SJCRH30 (cell line): ENCODE measurements around the gene CTSK. TPM values are rescaled to one million over a fixed set of nuclear protein-coding genes. Genes with fewer than 3 reads are reported as not detected.

Experiments
- DNase-seq, 2 experiments: peaks; one replicate each; pipeline ENCODE4 v3.0.0-alpha.2; 2015 to 2020
- H3K27ac ChIP-seq: fragments of 250-450 bp; sonication (Bioruptor Pico); 2 replicates; pipeline ENCODE4 v1.5.1; 2020; ENCODE audit warnings: mild to moderate bottlenecking, moderate library complexity
- H3K27me3 ChIP-seq: fragments of 250-450 bp; sonication (Bioruptor Pico); 2 replicates; pipeline ENCODE4 v1.5.1; 2020; ENCODE audit warnings: mild to moderate bottlenecking, moderate library complexity
- H3K36me3 ChIP-seq: fragments of 250-450 bp; sonication (Bioruptor Pico); 2 replicates; pipeline ENCODE4 v1.5.1; 2020; ENCODE audit warnings: mild to moderate bottlenecking, moderate library complexity
- H3K4me1 ChIP-seq: fragments of 250-450 bp; sonication (Bioruptor Pico); 2 replicates; pipeline ENCODE4 v1.5.1; 2020; ENCODE audit warnings: mild to moderate bottlenecking, moderate library complexity
- H3K4me3 ChIP-seq: fragments of 250-450 bp; sonication (Bioruptor Pico); 2 replicates; pipeline ENCODE4 v1.5.1; 2020; ENCODE audit warnings: mild to moderate bottlenecking, moderate library complexity
- H3K9me3 ChIP-seq: fragments of 250-450 bp; sonication (Bioruptor Pico); replicated peaks from 2 replicates; pipeline ENCODE4 v1.5.1; 2020; ENCODE audit warnings: mild to moderate bottlenecking, moderate library complexity
- total RNA-seq: library from RNA; depleted of rRNA; stranded (reverse); fragments of >200 nt; shearing (Covaris generic); gene quantifications from 2 replicates; pipeline ENCODE4 v1.2.3, GENCODE V29; 2014; rRNA removed

The CTSK gene
- total RNA-seq, 1 experiment from 2014 or later = 0.97 TPM

- Histone ChIP-seq H3K4me3 (no peak overlapping the region), H3K36me3 (0 out of 2 replicates have a peak, but pooled peaks cover 1% of the 10 kb centered on the region), H3K4me1 (peaks cover 12% of the 10 kb centered on the region; the same call in 1 of the 2 replicates), H3K27me3 (no peaks in the 10 kb centered on the region), H3K27ac (no peak overlapping the region), H3K9me3 (no peaks in the 10 kb centered on the region; the same call in 1 of the 2 replicates)
- no peak for DNase-seq
Observed at GRCh38 chr1:150760013-150760412, 48.0 kb downstream of the CTSK start.

GRCh38 chr1:150753416-150753815 is 54.6 kb downstream of the CTSK start:
- H3K27ac ChIP-seq = no peak overlapping the region
- H3K36me3 ChIP-seq = 0 out of 2 replicates have a peak, but pooled peaks cover 4% of the 10 kb centered on the region
- H3K4me1 ChIP-seq = no peaks in the 10 kb centered on the region
- no peak overlapping the region for H3K4me3 ChIP-seq
- no peaks in the 10 kb centered on the region for H3K9me3 ChIP-seq
- H3K27me3 ChIP-seq = no peaks in the 10 kb centered on the region
- no peak for DNase-seq

- Histone ChIP-seq H3K27ac (no peak overlapping the region), H3K27me3 (no peaks in the 10 kb centered on the region), H3K4me1 (no peaks in the 10 kb centered on the region), H3K36me3 (peaks cover 4% of the 10 kb centered on the region; the same call in 1 of the 2 replicates), H3K9me3 (no peaks in the 10 kb centered on the region), H3K4me3 (no peak overlapping the region)
- DNase-seq = no peak
Observed at GRCh38 chr1:150751443-150751842, 56.6 kb downstream of the CTSK start.

- no peaks in the 10 kb centered on the region for H3K27me3 ChIP-seq
- no peak for DNase-seq
- H3K4me3 ChIP-seq = no peak overlapping the region
- peaks cover under 1% of the 10 kb centered on the region; the same call in 1 of the 2 replicates for H3K36me3 ChIP-seq
- H3K4me1 ChIP-seq = no peaks in the 10 kb centered on the region
- H3K27ac ChIP-seq = no peak overlapping the region
- H3K9me3 ChIP-seq = no peaks in the 10 kb centered on the region
Observed at GRCh38 chr1:150749720-150750311, 58.2 kb downstream of the CTSK start.

- Histone ChIP-seq H3K4me3 (no peak overlapping the region), H3K27me3 (no peaks in the 10 kb centered on the region), H3K4me1 (no peaks in the 10 kb centered on the region), H3K36me3 (no peaks in the 10 kb centered on the region; the same call in 1 of the 2 replicates), H3K9me3 (no peaks in the 10 kb centered on the region), H3K27ac (no peak overlapping the region)
- no peak for DNase-seq
Observed at GRCh38 chr1:150748878-150749719, 59.0 kb downstream of the CTSK start.

Other genes with a start within 250 kb of the CTSK start
- 99.4 and 104 TPM in 2 replicates for gene MCL1, start 228.7 kb downstream of the CTSK start, total RNA-seq
- gene ENSA, start 178.6 kb downstream of the CTSK start, total RNA-seq = 89.3 and 91.6 TPM in 2 replicates
- 8.9 and 11.6 TPM in 2 replicates for gene GOLPH3L, start 111.1 kb downstream of the CTSK start, total RNA-seq
- gene HORMAD1, start 87.4 kb downstream of the CTSK start, total RNA-seq = 0.36 TPM in 1 of 2 replicates, not detected in the other
- 14.2 and 14.4 TPM in 2 replicates for gene CTSS, start 42.5 kb downstream of the CTSK start, total RNA-seq
- gene ARNT, start 68.3 kb upstream of the CTSK start, total RNA-seq = 25.4 and 26.0 TPM in 2 replicates
- not detected in 2 replicates for gene CTXND2, start 78.9 kb upstream of the CTSK start, total RNA-seq
- gene SETDB1, start 118.1 kb upstream of the CTSK start, total RNA-seq = 42.8 and 46.2 TPM in 2 replicates
- gene CERS2, start 166.6 kb upstream of the CTSK start, total RNA-seq = 87.3 and 95.2 TPM in 2 replicates
- not detected in 2 replicates for gene ANXA9, start 174.0 kb upstream of the CTSK start, total RNA-seq
- 2.0 and 2.5 TPM in 2 replicates for gene MINDY1, start 198.6 kb upstream of the CTSK start, total RNA-seq
- 15.0 and 17.4 TPM in 2 replicates for gene PRUNE1, start 200.2 kb upstream of the CTSK start, total RNA-seq
- 0.22 and 0.56 TPM in 2 replicates for gene BNIPL, start 228.3 kb upstream of the CTSK start, total RNA-seq
- 1.8 and 2.0 TPM in 2 replicates for gene C1orf56, start 239.5 kb upstream of the CTSK start, total RNA-seq